HepG2 (cell line): Measurements from ENCODE around the gene CXXC5. TPM values are rescaled to one million over a fixed set of nuclear protein-coding genes. Genes with fewer than 3 reads are reported as not detected.

Experiments
- ATAC-seq: fragments of 200-7000 bp; cut with Tn5 transposase; 3 replicates; pipeline ENCODE4 v1.9.1; 2020; ENCODE audit warnings: mild to moderate bottlenecking, moderate library complexity
- BruUV-seq: library from RNA; stranded (reverse); fragments of 400-500 nt; replicated peaks from 2 replicates; lab custom pipeline; 2021; lab: Mats Ljungman, UMichigan
- CTCF ChIA-PET: fragments of 300-600 bp; formaldehyde crosslinking; extraction: SDS; loops from one replicate; lab custom pipeline; 2021; ENCODE audit warnings: low total read pairs, inconsistent platforms, low intra/inter-chr PET ratio; lab: Yijun Ruan, JAX
- POLR2A ChIA-PET: fragments of 350-600 bp; sonication (Branson Sonifier 250); formaldehyde crosslinking; loops from one replicate; lab custom pipeline; 2020; ENCODE audit warnings: antibody characterized with exemption, inconsistent platforms; lab: Yijun Ruan, JAX
- DNase-seq: peaks from one replicate; pipeline ENCODE4 v3.0.0-alpha.2; 2015; ENCODE audit warnings: low spot score
- FAIRE-seq: peaks from 3 replicates; lab custom pipeline; 2011; peaks lifted over from hg19 to GRCh38; lab: Jason Lieb, UNC
- H2AFZ ChIP-seq: one replicate; pipeline ENCODE4 v1.6.1; 2011; ENCODE audit warnings: low read length, inconsistent platforms
- H3K27ac ChIP-seq: fragments of 300-600 bp; 3 replicates; pipeline ENCODE4 v1.8.0; 2011; ENCODE audit warnings: mixed run types, mild to moderate bottlenecking, mixed read lengths, low read length, inconsistent platforms; ENCODE audit not compliant: insufficient read depth; ENCODE audit errors: extremely low read length
- H3K27me3 ChIP-seq, 2 experiments: fragments of 200-600 bp in 1 of 2; 2 replicates in 1 of 2; 3 replicates in 1 of 2; pipeline versions ENCODE4 v1.6.0 to v1.8.0; 2011; ENCODE audit warnings: low read length in 2 of 2, mild to moderate bottlenecking in 2 of 2, moderate library complexity in 2 of 2, inconsistent platforms in 1 of 2; ENCODE audit not compliant: insufficient read depth in 2 of 2, control insufficient read depth in 1 of 2
- H3K36me3 ChIP-seq, 2 experiments: fragments of 200-600 bp in 1 of 2; replicated peaks in 1 of 2; 2 replicates in 1 of 2; 3 replicates in 1 of 2; pipeline versions ENCODE4 v1.5.1 to v1.8.0; 2011; ENCODE audit warnings: low read length in 2 of 2, inconsistent platforms in 1 of 2; ENCODE audit not compliant: insufficient read depth in 2 of 2, control insufficient read depth in 1 of 2
- H3K4me1 ChIP-seq: 2 replicates; pipeline ENCODE4 v1.5.1; 2012; ENCODE audit warnings: low read length, inconsistent platforms; ENCODE audit not compliant: insufficient read depth
- H3K4me2 ChIP-seq: 2 replicates; pipeline ENCODE4 v1.6.0; 2011; ENCODE audit warnings: low read depth, low read length, inconsistent platforms
- H3K4me3 ChIP-seq, 3 experiments: fragments of 200-600 bp in 1 of 3; sonication (generic), shearing (Covaris generic) in 1 of 3; replicated peaks in 1 of 3; 2 replicates each; pipeline ENCODE4 v1.5.1; 2011 to 2016; ENCODE audit warnings: low read length in 3 of 3, inconsistent platforms in 2 of 3, low read depth in 2 of 3, mild to moderate bottlenecking in 2 of 3, control low read depth in 1 of 3, mixed read lengths in 1 of 3; ENCODE audit not compliant: insufficient read depth in 1 of 3
- H3K79me2 ChIP-seq: one replicate; pipeline ENCODE4 v1.6.1; 2011; ENCODE audit warnings: low read length, inconsistent platforms; ENCODE audit not compliant: insufficient read depth
- H3K9ac ChIP-seq: 2 replicates; pipeline ENCODE4 v1.6.0; 2011; ENCODE audit warnings: mild to moderate bottlenecking, low read depth, low read length, inconsistent platforms; ENCODE audit not compliant: insufficient read depth
- H3K9me3 ChIP-seq: 2 replicates; pipeline ENCODE4 v1.5.1; 2012; ENCODE audit warnings: mild to moderate bottlenecking, low read length
- H4K20me1 ChIP-seq: 2 replicates; pipeline ENCODE4 v1.6.0; 2011; ENCODE audit warnings: inconsistent platforms, mild to moderate bottlenecking, low read length, moderate library complexity; ENCODE audit not compliant: insufficient read depth
- ELF4 ChIP-seq: sonication (generic); formaldehyde crosslinking; IDR thresholded peaks from 2 replicates; pipeline ENCODE4 v1.5.0; 2020; ENCODE audit warnings: missing genetic modification reagents, mild to moderate bottlenecking, moderate library complexity, borderline replicate concordance
- ERF ChIP-seq: IDR thresholded peaks from 2 replicates; pipeline ENCODE4 v1.6.1; 2018; ENCODE audit warnings: missing biosample characterization, missing genetic modification reagents
- NR1H2 ChIP-seq: sonication (generic); formaldehyde crosslinking; IDR thresholded peaks from 2 replicates; pipeline ENCODE4 v1.8.1; 2022; ENCODE audit warnings: low read depth, missing genetic modification reagents, borderline replicate concordance
- PCBP1 ChIP-seq: fragments of 200-400 bp; formaldehyde crosslinking; IDR thresholded peaks from 2 replicates; pipeline ENCODE4 v1.6.1; 2017; ENCODE audit warnings: mild to moderate bottlenecking, low read depth, low read length, borderline replicate concordance
- RBFOX2 ChIP-seq: fragments of 200-400 bp; formaldehyde crosslinking; IDR thresholded peaks from 2 replicates; pipeline ENCODE4 v1.6.1; 2017; ENCODE audit warnings: low read depth, mild to moderate bottlenecking, low read length
- REL ChIP-seq: sonication (generic); formaldehyde crosslinking; conservative IDR thresholded peaks from 2 replicates; pipeline ENCODE4 v1.8.0; 2022; ENCODE audit warnings: mild to moderate bottlenecking, missing genetic modification reagents, moderate library complexity
- RFXAP ChIP-seq: sonication (generic); formaldehyde crosslinking; IDR thresholded peaks from 2 replicates; pipeline ENCODE4 v1.4.0; 2020; ENCODE audit warnings: missing genetic modification reagents, borderline replicate concordance
- SRSF1 ChIP-seq: fragments of 200-400 bp; formaldehyde crosslinking; optimal IDR thresholded peaks from 2 replicates; pipeline ENCODE3; 2017; ENCODE audit warnings: mild to moderate bottlenecking, low read depth, low read length, moderate library complexity
- ZBTB38 ChIP-seq: sonication (generic); formaldehyde crosslinking; IDR thresholded peaks from 2 replicates; pipeline ENCODE4 v1.5.1; 2020; ENCODE audit warnings: mild to moderate bottlenecking, missing genetic modification reagents
- ZBTB8A ChIP-seq: sonication (generic); formaldehyde crosslinking; IDR thresholded peaks from 2 replicates; pipeline ENCODE4 v1.4.0; 2020; ENCODE audit warnings: mild to moderate bottlenecking, low read depth, missing genetic modification reagents, borderline replicate concordance
- ZNF274 ChIP-seq: sonication (generic); formaldehyde crosslinking; IDR thresholded peaks from 2 replicates; pipeline ENCODE4 v1.5.1; 2020; ENCODE audit warnings: mild to moderate bottlenecking, missing genetic modification reagents
- WGBS: methylation state at CpG from one replicate; pipeline ENCODE4 v1.1.6; 2017; ENCODE audit warnings: low lambda C conversion rate; 5-methylcytosine and 5-hydroxymethylcytosine counted together
- in situ Hi-C: cut with HindIII; loops from 2 replicates; pipeline ENCODE4 v1.10.0; 2017; ENCODE audit warnings: low pct_unique_long_range_greater_than_20kb; ENCODE audit not compliant: extremely low pct_ligation_motif_present
- intact Hi-C: fragments of 100-400 bp; cut with micrococcal nuclease; formaldehyde crosslinking; loops from one replicate; pipeline ENCODE4 v1.10.0; 2022; ENCODE audit not compliant: unreplicated experiment
- polyA plus RNA-seq, 8 experiments: library from polyadenylated mRNA; depleted of rRNA in 3 of 8; stranded (reverse) in 7 of 8; unstranded in 1 of 8; fragments of >200 nt; fragmentation: Illumina TruSeq in 4 of 8; extraction: Trizol in 4 of 8; gene quantifications; 2 replicates each; pipeline versions ENCODE4 v1.2.1 to v1.2.3, GENCODE V29; 2011 to 2016; ENCODE audit warnings: low read depth in 4 of 8, missing spikeins in 1 of 8, mixed read lengths in 1 of 8; ENCODE audit not compliant: insufficient read depth in 1 of 8
- total RNA-seq, 5 experiments: library from RNA; depleted of rRNA; stranded (reverse); fragments of >200 nt; fragmentation: Illumina TruSeq; extraction: Trizol; gene quantifications; 2 replicates each; pipeline ENCODE4 v1.2.3, GENCODE V29; 2016; ENCODE audit warnings: low read depth in 1 of 5
- TF ChIP-seq, protein P1 (sequence below): sonication (generic); formaldehyde crosslinking; IDR thresholded peaks from 2 replicates; pipeline ENCODE4 v1.4.0; 2020; ENCODE audit warnings: missing genetic modification reagents
- TF ChIP-seq, protein P2 (sequence below): sonication (generic); formaldehyde crosslinking; IDR thresholded peaks from 2 replicates; pipeline ENCODE4 v1.5.0; 2020; ENCODE audit warnings: mild to moderate bottlenecking, low read depth, missing genetic modification reagents, borderline replicate concordance
- TF ChIP-seq, protein P3 (sequence below): sonication (generic); formaldehyde crosslinking; IDR thresholded peaks from 2 replicates; pipeline ENCODE4 v1.4.0; 2020; ENCODE audit warnings: missing genetic modification reagents
- TF ChIP-seq, protein P4 (sequence below): sonication (generic); formaldehyde crosslinking; IDR thresholded peaks from 2 replicates; pipeline ENCODE4 v1.4.0; 2020; ENCODE audit warnings: missing genetic modification reagents

The CXXC5 gene
- total and polyA plus RNA-seq, 2 of the 13 experiments (the other 11 are each of a cell fraction or from before 2014, with no cell fraction given), result 32.3 to 33.0 TPM

DNA sequence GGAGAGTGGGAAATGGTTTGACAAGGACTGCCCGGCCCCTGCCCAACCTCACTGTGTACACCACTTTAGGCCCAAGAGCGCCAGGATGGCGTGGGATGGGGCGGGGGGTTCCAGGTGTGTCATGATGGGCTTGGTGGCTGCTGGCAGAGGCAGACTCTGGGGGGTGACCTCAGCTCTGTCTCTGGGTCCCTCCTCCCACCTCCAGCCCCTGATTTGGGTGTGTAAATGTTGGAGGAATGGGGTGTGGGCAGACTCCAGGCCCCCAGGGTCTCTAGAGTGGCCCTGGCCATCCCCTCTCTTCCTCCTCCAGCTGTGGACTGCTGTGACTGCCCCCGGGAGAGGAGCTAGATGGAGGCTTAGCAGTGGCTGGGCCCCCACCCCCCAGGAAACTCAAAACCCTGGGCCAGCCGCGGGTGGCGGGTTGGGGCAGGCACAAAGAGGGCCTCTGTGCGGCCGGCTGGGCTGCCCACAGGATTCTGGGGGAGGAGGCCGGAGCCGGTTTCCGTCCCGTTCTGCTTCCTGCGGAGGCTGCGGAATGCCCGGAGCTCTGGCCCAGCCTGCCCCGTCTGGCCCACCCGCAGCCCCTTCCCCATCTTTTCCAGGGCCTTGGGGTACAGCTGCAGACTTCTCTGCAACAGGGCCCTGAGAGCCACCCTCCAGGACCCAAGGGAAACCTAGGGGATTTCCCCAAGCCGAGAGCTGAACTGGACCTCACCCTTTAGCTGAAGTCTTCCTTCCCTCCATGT, 23.1 kb downstream of the CXXC5 start:
- Histone ChIP-seq H2AFZ (no peak overlapping the region), H3K4me3 (no peak overlapping the region), H3K27me3 (no peaks in the 10 kb centered on the region), H3K27ac (peak overlapping the region; percentile 56), H3K79me2 (peaks cover 89% of the 10 kb centered on the region), H3K36me3 (peaks cover 0 to 5% of the 10 kb centered on the region in 2 experiments; a peak in 2 of 5 replicates), H4K20me1 (peaks cover 67% of the 10 kb centered on the region), H3K9ac (0 out of 2 replicates have a peak overlapping the region, but pooled peaks have one; percentile 22), H3K4me2 (peak overlapping the region; percentile 71; the same call in 1 of the 2 replicates), H3K4me1 (peaks cover 62% of the 10 kb centered on the region), H3K9me3 (no peaks in the 10 kb centered on the region)
- intact Hi-C loops (loop anchor here (2.0 kb wide), 1 partner anchor 20 kb away; no protein-coding TSS in a partner anchor), in situ Hi-C loops (no loop called here)
- WGBS, result 83% methylated on average over 5 of the region's 20 CpGs
- POLR2A ChIA-PET, result interaction anchor here (1.2 kb wide), 1 partner anchor 29 kb away, joined by 6 read pairs; no protein-coding TSS in a partner anchor
- BruUV-seq, result no TSS peak
- no peak for DNase-seq
- ATAC-seq, result no peak
- no peak for FAIRE-seq
- CTCF ChIA-PET, result interaction anchor here (1.4 kb wide), 1 partner anchor 95 kb away, joined by 7 read pairs; no protein-coding TSS in a partner anchor
- TF ChIP-seq ZNF274 (CRISPR knock-in tag), result peak; percentile 42; the same call in 1 of the 2 replicates
- TF ChIP-seq, protein P1, sequence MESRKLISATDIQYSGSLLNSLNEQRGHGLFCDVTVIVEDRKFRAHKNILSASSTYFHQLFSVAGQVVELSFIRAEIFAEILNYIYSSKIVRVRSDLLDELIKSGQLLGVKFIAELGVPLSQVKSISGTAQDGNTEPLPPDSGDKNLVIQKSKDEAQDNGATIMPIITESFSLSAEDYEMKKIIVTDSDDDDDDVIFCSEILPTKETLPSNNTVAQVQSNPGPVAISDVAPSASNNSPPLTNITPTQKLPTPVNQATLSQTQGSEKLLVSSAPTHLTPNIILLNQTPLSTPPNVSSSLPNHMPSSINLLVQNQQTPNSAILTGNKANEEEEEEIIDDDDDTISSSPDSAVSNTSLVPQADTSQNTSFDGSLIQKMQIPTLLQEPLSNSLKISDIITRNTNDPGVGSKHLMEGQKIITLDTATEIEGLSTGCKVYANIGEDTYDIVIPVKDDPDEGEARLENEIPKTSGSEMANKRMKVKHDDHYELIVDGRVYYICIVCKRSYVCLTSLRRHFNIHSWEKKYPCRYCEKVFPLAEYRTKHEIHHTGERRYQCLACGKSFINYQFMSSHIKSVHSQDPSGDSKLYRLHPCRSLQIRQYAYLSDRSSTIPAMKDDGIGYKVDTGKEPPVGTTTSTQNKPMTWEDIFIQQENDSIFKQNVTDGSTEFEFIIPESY (CRISPR knock-in tag), result peak; percentile 95
- TF ChIP-seq, protein P2, sequence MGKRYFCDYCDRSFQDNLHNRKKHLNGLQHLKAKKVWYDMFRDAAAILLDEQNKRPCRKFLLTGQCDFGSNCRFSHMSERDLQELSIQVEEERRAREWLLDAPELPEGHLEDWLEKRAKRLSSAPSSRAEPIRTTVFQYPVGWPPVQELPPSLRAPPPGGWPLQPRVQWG (CRISPR knock-in tag), result no peak
- TF ChIP-seq ELF4 (CRISPR knock-in tag), result no peak
- 0 out of 2 replicates have a peak, but pooled peaks have one; percentile 19 for TF ChIP-seq RFXAP (CRISPR knock-in tag)
- TF ChIP-seq, protein P3, sequence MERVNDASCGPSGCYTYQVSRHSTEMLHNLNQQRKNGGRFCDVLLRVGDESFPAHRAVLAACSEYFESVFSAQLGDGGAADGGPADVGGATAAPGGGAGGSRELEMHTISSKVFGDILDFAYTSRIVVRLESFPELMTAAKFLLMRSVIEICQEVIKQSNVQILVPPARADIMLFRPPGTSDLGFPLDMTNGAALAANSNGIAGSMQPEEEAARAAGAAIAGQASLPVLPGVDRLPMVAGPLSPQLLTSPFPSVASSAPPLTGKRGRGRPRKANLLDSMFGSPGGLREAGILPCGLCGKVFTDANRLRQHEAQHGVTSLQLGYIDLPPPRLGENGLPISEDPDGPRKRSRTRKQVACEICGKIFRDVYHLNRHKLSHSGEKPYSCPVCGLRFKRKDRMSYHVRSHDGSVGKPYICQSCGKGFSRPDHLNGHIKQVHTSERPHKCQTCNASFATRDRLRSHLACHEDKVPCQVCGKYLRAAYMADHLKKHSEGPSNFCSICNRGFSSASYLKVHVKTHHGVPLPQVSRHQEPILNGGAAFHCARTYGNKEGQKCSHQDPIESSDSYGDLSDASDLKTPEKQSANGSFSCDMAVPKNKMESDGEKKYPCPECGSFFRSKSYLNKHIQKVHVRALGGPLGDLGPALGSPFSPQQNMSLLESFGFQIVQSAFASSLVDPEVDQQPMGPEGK (CRISPR knock-in tag), result peak; percentile 80
- no peak for TF ChIP-seq NR1H2
- TF ChIP-seq RBFOX2, result peak; percentile 46; the same call in 1 of the 2 replicates
- no peak for TF ChIP-seq ZBTB8A (CRISPR knock-in tag)
- TF ChIP-seq ZBTB38 (CRISPR knock-in tag), result peak; percentile 46; the same call in 1 of the 2 replicates
- TF ChIP-seq, protein P4, sequence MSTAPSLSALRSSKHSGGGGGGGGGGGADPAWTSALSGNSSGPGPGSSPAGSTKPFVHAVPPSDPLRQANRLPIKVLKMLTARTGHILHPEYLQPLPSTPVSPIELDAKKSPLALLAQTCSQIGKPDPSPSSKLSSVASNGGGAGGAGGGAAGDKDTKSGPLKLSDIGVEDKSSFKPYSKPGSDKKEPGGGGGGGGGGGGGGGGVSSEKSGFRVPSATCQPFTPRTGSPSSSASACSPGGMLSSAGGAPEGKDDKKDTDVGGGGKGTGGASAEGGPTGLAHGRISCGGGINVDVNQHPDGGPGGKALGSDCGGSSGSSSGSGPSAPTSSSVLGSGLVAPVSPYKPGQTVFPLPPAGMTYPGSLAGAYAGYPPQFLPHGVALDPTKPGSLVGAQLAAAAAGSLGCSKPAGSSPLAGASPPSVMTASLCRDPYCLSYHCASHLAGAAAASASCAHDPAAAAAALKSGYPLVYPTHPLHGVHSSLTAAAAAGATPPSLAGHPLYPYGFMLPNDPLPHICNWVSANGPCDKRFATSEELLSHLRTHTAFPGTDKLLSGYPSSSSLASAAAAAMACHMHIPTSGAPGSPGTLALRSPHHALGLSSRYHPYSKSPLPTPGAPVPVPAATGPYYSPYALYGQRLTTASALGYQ (CRISPR knock-in tag), result no peak
- no peak for TF ChIP-seq REL (CRISPR knock-in tag)
- TF ChIP-seq SRSF1, result peak; percentile 94
- no peak for TF ChIP-seq ERF (CRISPR knock-in tag)
- TF ChIP-seq PCBP1, result 0 out of 2 replicates have a peak, but pooled peaks have one; percentile 50
